Measurements from ENCODE around the gene MAGEB1.

Gene MAGEB1, protein sequence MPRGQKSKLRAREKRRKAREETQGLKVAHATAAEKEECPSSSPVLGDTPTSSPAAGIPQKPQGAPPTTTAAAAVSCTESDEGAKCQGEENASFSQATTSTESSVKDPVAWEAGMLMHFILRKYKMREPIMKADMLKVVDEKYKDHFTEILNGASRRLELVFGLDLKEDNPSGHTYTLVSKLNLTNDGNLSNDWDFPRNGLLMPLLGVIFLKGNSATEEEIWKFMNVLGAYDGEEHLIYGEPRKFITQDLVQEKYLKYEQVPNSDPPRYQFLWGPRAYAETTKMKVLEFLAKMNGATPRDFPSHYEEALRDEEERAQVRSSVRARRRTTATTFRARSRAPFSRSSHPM

DNA sequence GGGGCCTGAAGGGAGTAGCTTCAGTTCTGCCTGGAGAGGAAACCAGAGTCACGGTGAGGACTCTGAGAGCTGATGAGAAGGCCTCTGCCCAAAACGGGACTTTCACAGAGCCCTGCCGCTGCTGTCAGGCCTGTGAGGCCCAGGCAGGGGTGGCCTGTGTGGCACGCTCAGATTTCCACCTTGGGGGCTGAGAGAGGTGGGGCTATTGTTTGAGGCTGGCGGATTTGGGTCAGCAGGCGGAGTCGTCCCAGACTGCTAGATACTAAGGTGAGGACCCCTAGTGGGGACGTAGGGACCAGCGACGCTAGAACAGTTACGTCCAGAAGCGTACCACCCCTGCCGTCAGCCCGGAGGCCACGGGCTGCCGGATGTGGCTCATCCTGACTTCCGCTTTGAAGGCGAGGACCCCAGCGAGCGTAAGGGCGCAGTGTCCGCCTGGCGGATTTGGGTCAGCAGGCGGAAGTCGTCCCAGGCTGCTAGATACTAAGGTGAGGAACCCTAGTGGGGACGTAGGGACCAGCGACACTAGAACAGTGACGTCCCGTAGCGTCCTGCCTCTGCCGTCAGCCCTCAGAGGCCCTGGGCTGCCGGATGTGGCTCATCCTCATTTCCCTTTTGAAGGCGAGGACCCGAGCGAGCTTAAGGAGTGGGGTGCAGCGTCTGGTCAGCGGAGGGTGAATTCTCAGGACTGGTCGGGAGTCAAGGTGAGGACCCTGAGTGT is at the start of gene MAGEB1:
Gene MAGEB1, plus strand, starts transcription at position 378 of the 721 bp plus-strand sequence. CDS start 3,348 bp downstream, outside the sequence.
- no peak for DNase-seq

DNA sequence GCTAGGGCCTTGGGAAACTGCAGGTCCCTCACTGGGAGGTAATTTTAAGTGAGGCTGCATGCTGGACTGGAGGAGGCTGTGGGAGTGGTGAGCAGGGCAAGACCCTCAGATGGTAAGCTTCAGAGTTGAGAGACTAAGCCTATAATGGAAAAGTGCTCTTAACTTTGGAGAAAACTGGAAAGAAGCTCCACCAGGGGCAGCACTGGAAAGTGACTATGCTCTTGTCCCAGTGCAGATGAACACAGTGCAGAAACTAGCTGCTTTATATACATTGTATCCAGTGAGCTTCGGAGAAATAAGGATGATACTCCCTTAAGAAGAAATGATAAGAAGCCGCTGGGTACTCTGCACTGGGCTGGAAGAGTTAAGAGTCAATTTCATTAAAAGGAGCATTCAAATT is 34.8 kb upstream of the MAGEB1 start:
- no peak for DNase-seq

DNA sequence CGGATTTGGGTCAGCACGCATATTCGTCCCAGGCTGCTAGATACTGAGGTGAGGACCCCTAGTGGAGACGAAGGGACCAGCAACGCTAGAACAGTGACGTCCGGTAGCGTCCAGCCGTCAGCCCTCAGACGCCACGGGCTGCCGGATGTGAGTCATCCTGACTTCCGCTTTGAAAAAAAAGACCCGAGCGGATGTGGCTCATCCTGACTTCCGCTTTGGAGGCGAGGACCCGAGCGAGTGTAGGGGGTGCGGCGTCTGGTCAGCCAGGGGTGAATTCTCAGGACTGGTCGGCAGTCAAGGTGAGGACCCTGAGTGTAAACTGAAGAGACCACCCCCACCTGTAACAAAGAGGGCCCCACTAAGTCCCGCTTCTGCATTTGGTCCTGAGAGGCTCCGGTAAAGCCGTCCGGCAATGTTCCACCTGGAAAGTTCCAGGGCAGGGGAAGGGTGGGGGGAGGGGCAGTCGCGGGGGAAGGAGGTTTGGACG is 31.5 kb upstream of the MAGEB1 start, which contains the start of gene MAGEB2:
Gene MAGEB2, plus strand, starts transcription at position 207 of the 487 bp plus-strand sequence. CDS start 3,018 bp downstream, outside the sequence.
- DNase-seq, result no peak

DNA sequence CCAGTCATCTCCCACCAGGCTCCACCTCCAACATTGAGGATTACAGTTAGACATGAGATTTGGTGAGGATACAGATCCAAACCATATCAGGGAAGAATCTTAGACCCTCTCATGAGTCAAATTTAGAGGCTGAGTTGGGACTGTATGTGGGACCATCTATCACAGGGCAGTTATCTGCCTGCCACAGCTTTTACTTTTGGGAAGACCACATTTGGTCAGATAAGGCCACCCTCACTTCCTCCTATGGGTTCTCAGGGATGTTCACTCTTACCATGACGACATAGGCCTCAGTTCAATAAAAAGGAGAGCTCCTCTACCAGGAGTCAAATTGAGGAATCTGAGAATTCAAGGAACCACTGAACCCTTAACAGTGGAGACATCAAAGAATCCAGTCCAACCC is 29.5 kb upstream of the MAGEB1 start:
- no peak for DNase-seq

DNA sequence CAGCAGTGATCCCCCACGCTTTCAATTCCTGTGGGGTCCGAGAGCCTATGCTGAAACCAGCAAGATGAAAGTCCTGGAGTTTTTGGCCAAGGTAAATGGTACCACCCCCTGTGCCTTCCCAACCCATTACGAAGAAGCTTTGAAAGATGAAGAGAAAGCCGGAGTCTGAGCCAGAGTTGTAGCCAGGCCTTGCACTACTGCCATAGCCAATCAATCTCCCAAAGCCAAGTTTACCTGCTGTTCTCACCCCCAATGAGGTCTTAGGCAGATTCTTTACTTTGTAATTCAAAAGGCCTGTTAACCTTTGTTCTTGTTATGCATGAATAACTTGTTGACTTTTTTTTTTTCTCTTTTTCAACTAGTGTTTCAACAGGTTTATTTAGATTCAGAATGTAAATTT is 27.6 kb upstream of the MAGEB1 start:
- DNase-seq, result no peak

DNA sequence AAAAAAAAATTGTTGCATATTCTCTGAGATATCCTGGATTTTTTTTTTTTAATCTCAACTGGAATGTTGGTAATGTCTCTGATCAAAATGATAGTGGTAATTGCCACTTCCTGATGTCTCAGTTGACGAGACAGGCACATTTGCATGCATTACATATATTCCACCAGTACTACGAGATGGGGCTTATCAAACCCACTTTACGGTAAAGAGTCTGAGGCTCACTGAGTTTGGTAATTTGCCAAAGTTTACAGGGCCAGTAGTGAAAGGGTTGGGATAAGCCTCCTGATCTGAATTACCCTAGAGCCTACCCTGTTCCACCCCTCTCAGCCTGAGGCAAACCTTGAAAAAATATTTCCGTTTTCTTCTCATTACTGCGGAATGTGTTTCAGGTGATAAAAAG is 26.3 kb upstream of the MAGEB1 start:
- DNase-seq, result no peak

DNA sequence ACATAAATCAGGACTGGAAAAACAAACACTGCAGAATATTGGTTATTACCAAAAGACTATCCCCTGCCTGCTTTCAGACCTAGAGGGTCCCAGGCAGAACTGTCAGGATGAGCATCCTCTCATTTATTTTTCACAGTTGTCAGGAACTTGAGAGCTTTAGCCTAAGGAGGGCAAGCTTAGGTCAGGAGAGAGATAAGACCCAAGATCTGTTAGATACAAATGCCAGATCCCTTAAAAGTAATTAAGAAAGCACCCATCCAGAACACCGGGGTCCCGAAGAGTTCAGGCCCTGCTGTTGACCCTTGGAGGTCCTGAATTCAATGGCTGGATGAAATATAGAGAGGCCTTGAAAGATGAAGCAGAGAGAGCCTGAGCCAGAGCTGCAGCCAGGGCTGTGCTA is 22.4 kb upstream of the MAGEB1 start:
- DNase-seq, result no peak

DNA sequence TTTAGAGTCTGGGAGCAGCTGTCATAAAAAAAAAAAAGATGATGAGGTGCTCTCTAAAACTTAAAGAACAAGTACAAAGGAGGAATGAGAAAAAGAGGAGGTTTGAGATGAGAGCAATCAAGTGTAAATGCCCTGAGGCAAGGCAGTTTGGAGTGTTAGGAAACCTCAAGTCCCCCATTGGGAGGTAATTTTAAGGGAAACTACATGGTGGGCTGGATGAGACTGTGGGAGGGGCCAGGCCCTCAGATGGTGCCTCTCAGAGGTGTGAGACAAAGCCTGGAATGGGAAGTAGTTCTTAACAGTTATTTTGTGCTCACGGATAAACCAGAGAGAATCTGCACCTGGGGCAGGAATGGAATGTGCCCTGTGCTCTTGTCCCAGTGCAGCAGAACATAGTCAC is 18.4 kb upstream of the MAGEB1 start:
- no peak for DNase-seq

DNA sequence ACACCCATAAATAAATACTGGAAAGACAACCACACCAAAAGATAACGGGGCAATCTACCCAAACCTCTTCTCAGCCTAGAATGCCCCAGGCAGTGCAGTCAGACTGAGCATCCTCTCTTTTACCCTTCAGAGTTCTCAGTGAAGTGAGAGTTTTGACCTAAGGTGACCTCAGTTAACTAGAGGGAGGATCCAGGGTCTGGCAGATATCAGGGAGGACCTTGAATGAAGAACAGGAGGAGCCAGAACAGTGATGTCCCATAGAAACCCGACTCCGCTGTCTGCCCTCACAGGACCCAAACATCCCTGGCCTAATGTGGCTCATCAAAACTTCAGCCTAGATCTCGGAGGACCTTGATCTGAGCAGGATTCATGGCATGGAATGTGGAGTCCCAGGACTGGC is 16.6 kb upstream of the MAGEB1 start, which contains the start of gene MAGEB3:
Gene MAGEB3, plus strand, starts transcription at position 263 of the 400 bp plus-strand sequence. CDS start 5,268 bp downstream, outside the sequence.
- DNase-seq, result no peak

DNA sequence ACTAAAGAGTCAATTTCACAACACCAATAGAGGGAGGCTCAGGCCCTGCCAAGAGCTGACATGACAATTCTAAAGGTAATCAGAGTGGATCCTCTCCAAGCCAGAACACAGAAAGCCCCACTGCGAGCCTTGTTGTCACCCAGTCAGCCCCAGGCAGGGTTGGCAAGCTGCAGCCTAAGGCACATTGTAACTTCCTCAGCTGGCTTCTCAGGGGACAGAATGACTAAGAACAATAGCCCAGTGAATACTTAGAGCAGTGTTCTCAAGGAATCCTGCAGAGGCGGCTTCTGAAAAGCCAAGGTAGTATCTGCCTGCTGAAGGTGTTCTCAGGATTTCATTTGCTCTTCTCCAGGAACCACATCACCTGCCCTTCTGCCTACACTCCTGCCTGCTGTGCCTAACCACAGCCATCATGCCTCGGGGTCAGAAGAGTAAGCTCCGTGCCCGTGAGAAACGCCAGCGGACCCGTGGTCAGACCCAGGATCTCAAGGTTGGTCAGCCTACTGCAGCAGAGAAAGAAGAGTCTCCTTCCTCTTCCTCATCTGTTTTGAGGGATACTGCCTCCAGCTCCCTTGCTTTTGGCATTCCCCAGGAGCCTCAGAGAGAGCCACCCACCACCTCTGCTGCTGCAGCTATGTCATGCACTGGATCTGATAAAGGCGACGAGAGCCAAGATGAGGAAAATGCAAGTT is 5.1 kb upstream of the MAGEB1 start, which contains the start of gene MAGEB4:
Gene MAGEB4, plus strand, starts transcription at position 277 of the 692 bp plus-strand sequence. Its CDS starts 136 bp downstream, at position 413.
- no peak for DNase-seq

DNA sequence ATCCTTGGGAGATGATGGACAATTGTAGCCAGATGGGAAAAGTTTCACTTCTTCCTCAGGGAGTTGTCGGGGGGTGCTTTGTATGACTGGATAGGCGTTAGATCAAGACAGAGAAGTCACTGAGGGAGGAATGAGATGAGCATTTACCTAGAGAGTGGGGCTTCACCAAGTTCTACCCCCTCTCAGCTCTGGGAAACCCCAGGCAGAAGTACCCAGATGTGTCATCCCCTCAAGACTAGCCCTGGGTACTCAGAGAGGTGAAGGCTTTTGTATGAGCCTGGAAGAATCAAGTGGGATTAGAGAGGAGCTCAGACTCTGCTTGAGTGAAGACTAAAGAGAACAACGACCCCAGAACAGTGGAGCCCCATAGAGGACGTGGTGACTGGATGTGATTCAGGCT is 1.9 kb downstream of the MAGEB1 start:
- DNase-seq, result no peak

DNA sequence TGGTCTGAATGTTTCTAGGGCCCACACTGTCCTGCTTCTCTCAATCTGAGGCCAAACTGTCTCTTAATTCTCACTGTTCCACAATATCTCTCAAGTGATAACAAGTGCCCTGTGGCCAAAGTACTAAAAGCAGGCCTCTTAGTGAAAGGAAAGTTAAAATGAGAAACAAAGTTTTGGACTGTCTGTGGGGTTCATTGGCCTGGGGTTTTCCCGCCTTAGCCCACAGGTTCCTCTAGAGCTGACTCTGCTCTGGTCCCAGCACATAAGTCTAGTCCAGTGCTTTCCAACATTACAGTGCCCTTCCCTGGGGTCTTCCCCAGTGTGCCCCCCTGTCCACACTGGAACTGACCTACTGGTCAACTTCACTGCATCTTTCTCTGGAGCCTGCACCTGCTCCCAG is 6.3 kb downstream of the MAGEB1 start:
- no peak for DNase-seq

DNA sequence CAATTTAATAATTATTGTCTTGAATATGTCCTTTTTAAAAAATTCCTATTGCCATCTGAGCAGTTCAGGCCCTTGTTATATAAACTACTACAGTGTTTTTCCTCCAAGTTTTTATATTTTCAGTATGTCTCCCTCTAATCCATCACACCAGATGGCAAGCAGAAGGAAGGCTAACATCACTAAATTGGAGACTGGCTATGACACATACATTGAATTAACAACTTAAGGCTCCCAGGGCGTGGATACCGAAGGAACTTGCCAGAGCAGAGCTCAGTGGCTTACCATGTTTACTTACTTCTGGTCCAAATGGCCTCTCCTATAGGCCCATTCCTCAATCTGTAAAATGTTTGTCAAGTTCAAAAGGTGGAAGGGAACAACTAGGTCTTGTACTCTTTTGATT is 13.0 kb downstream of the MAGEB1 start:
- DNase-seq, result peak in 1 of 2 experiments; percentile 67

DNA sequence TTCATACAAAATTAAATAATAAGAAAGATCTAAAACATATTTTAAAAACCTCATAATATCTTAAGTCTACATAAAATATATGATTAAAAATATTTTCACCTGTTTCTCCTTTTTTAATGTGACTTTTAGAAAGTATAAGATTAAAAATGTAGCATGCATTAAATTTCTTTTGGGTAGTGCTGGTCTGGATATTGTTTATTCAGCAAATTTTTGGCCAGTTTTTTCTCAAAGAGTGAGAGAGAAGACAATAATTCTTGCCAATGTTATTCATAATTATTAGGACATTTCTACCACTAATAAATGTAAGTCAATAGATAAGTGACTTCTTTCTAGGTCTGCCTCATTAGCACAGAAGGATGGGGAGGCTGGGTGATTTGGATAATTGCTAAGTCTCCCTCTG is 14.1 kb downstream of the MAGEB1 start:
- no peak for DNase-seq

DNA sequence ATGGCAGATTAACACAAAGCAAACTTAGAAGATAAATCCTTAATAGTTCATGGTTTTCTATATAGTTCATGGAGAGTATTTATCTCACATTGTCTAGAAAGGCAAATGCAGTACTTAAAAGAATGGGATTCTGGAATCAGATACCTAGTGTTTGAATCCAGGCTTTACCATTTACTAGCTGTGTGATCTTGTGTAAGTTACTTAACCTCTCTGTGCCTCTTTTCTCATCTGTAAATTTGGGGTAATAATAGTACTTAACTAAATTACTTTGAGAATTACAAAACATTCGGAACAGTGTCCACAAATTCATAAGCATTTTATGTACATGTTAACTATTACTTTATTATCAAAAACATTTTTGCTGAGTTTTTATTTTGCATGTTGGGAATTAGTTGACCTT is 15.8 kb downstream of the MAGEB1 start:
- no peak for DNase-seq

DNA sequence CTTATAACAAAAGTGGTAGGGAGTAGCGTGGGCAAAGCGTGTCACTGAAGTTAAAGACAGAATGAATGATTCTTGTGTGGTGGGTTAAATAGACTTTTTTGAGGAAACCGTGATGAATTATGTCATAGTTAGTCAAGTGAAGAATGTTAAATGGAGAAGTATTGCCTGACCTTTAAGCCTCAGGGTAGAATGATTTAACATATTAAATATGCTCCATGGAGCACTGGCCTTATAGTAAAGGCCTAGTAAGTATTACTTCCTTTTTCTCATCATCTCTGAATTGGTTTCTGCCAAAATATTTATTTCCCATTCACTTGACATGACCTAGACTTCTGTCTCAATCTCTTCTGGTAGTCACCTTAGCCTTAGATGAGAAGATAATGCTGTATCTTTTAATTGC is 23.7 kb downstream of the MAGEB1 start:
- no peak for DNase-seq

DNA sequence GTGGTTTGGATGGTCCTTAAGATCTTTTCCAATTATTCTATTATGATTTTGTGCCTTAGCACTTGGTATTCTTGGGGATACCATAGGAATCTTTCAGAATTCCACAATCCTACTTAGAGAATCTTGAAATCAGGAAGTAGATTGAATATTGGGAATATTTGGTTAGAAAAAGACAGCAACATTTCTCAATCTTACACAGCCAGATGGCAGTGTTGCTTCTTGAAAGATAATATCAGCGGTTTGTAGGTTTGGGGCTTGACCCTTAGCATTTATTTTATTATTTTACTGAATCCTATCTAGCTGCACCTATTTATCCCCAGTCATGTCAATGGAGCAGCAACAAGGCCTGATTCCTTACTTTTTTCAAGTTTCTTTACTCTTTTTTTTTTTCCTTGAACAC is 28.6 kb downstream of the MAGEB1 start:
- peak; percentile 0 to 5 for DNase-seq

DNA sequence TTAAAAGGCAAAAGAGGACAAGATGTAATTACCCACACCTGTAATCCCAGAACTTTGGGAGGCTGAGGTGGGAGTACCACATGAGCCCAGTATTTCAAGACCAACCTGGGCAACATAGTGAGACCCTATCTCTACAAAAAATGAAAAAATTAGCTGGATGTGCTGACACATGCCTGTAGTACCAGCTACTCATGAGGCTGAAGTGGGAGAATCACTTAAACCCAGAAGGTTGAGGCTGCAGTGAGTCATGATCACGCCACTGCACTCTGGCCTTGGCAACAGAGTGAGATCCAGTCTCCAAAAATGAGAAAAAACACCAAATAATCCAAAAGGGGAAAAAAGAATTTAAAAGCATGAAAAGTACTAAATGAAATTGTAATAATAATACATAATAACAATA is 31.4 kb downstream of the MAGEB1 start:
- DNase-seq, result no peak

DNA sequence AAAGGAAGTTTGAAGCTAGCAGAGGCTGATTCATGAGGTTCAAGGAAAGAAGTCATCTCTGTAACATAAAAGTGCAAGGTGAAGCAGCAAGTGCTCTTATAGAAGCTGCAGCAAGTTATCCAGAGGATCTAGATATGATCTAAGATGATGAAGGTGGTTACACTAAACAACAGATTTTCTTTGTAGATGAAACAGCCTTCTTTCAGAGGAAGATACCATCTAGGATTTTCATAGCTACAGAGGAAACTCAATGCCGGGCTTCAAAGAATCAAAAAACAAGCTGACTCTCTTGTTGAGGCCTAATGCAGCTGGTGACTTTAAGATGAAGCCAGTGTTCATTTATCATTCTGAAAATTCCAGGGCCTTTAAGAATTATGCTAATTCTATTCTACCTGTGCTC is 33.5 kb downstream of the MAGEB1 start:
- no peak for DNase-seq

DNA sequence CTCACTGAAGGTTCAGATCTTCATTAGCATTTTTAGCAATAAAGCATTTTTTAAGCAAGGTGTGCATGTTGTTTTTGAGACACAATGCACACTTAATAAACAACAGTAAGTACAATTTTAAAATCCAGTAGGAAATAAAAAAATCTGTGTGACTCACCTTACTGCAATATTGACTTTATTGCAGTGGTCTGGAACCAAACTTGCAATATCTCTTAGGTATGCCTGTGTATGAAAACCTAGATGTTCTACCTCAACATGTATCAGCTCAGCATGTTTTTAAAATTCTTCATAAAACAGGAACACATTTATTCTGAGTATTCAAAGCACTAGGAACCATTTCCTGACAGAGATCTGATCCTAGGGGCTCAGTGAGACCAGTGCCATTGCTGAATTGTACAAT is 35.6 kb downstream of the MAGEB1 start:
- DNase-seq, result no peak

DNA sequence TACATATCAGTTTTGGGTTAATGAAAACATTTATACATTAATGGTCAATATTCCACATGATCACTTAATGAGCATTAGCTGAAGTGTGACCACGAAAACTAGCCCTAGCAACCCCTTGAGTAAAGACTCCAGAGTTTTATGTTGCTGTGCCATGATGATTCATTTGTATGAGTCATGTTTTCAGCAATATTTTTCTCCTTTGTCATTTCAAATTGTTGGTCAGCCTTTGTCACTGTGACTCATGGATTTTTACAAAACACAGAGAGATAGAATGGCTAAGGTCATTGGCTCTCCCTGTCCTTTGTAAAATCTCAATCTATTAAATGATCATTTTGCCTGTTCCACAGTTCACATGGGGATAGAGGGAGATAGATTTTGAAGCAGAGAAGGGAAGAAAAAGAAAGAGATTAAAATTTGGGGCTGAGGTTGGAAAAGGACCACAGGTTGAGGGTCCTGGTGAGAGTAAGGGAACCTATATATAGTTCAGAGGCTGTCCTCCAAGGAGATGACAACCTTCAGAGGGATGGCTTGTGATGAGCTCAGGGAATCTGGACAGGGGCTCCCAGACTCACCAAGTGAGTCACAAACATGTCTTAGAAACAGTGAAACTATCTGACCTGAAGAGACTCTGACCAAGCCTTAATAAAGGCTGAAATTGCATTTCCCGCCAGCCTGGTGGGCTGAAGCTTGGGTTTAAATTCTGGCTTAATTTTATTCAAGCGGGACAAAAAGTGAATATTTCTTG is 36.7 kb downstream of the MAGEB1 start:
- DNase-seq, result no peak

DNA sequence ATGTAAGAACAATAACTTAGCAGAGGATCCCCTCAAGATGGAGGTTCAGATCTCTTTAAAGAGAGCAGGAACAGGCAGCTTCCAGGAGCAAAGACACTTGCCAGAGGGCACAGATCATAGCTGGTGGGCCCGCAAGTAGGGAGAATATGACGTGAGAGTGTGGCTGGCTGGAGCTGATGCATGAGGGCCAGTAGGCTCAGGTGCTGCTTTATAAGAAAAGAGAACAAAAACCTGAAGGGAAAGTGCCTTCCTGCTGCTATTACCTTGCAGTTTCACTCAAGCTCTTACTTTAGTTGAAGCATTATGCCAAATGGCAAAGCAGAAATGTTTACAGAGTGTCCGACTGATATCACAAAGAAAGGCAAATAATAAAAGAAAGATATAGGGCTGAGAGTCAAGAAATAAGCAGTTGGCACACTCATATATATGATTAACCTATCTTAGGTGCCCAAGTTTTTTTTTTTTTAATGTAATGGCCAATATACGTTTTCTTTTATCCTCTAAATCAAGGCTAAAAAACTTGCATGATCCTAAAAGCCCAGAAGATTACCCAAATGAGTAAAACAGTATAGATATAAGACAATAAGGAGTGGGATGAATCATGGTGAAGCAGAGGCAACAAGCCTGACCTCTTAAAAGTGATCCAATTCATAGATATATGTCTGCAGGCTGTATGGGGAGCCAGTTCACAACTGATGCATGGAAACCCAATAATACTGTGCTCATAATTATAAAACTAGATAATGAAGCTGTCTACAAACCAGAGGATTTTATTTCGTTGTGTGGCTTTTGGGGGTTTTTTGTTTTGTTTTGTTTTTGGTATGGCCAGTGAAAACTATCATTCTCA is 49.7 kb downstream of the MAGEB1 start:
- no peak for DNase-seq

Data from NCI-H524 (cell line).